ENCODE data around the gene PSAPL1.

The PSAPL1 gene

DNA sequence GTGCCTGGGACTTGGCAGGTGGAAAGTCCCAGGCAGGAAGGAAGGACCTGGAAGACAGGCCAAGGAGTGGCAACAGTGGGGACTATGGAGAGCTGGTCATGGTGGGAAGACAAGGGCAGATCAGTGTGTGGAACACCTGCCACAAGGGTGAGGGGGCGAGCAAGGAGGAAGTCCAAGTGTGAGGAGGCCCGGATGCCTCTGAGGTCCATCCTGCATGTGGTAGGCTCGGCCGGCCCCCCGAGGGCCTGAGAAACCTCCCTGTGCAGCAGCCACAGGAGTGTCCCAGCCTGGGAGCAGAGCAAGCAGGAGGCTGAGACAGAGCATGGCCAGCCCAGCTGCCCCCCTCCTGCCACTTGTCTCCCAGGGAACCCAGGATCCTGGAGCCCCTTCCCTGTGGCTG lies 40.5 kb upstream of the PSAPL1 start:
- TF ChIP-seq, protein P1, sequence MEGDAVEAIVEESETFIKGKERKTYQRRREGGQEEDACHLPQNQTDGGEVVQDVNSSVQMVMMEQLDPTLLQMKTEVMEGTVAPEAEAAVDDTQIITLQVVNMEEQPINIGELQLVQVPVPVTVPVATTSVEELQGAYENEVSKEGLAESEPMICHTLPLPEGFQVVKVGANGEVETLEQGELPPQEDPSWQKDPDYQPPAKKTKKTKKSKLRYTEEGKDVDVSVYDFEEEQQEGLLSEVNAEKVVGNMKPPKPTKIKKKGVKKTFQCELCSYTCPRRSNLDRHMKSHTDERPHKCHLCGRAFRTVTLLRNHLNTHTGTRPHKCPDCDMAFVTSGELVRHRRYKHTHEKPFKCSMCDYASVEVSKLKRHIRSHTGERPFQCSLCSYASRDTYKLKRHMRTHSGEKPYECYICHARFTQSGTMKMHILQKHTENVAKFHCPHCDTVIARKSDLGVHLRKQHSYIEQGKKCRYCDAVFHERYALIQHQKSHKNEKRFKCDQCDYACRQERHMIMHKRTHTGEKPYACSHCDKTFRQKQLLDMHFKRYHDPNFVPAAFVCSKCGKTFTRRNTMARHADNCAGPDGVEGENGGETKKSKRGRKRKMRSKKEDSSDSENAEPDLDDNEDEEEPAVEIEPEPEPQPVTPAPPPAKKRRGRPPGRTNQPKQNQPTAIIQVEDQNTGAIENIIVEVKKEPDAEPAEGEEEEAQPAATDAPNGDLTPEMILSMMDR (IDR thresholded peaks at IDR 0.05; ENCODE audit: control insufficient read depth, extremely low read depth, insufficient read depth): no peak
- no peak for DNase-seq (ENCODE audit: low read depth)

DNA sequence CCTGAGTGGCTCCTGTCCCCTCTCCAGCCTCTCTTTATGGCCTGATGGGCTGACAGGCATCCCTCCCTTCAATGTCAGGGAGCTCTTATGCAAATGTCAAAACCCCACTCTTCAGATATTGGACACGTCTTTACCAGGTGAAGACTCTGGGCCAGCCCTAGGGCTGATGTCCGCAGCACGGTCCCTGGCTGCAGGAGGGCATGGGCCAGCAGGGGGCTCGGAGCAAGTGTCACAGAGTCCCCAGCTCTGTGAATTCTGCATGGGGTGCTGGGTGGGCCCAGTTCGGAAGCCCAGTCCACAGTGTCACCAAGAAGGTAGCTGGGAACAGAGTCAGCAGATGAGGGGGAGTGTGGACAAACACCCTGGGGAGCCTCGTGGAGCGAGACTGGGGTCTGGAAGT lies 39.6 kb upstream of the PSAPL1 start:
- TF ChIP-seq, protein P1 (IDR thresholded peaks at IDR 0.05; ENCODE audit: control insufficient read depth, extremely low read depth, insufficient read depth): no peak
- DNase-seq (ENCODE audit: low read depth): no peak
- no peak overlapping the region for H3K4me3 ChIP-seq (ENCODE audit: low read depth, low read length)

More for the DNA sequence above, 40.5 kb upstream of the PSAPL1 start:
- no peak overlapping the region for H3K4me3 ChIP-seq (ENCODE audit: low read depth, low read length)

DNA sequence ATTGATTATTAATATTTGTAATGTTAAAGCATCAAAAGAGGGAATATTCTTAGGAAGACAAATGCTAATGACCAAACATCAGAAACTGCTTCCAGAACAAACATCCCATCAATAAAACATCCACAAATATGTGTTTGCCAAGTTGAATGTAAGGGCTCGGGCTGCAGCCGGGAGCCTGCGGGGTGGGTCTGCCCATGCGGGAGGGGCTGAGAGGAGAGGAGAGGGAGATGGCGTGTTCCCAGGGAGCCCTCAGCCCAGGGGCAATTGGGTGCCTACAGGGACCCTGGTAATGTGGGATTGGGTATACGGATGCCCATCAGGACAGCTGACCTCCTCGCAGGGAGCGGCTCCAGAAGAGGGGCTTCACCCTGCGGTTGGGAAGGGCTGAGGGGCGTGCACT lies 38.4 kb upstream of the PSAPL1 start:
- TF ChIP-seq, protein P1 (IDR thresholded peaks at IDR 0.05; ENCODE audit: control insufficient read depth, extremely low read depth, insufficient read depth): no peak
- no peak for DNase-seq (ENCODE audit: low read depth)
- H3K4me3 ChIP-seq (ENCODE audit: low read depth, low read length): no peak overlapping the region

DNA sequence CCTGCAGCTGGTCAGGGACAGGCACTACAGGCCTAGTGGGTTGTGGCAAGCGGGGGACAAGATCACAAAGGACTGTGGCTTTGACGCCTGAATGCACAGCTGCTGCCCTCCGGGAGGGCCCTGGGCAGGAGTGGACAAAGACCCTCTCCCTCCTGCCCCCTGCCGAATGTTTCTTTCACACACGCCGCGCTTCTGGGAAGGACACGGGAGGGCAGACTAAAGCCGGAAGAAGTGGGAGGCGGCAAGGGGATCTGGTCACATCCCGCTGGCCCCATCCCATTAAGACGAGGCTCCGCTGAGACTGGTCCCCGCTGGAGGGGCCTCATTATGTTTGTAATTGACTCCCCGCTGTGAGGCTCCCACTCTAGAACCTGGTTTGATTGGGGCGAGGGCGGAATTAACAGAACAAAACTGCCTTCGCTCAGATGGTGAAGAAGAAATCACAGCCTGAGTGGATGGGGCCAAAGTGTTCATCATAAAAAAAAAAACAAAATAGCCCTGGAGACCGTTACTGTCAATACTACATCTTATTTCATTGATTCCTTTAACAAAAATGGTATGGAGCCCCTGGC lies 37.8 kb upstream of the PSAPL1 start:
- TF ChIP-seq, protein P1 (IDR thresholded peaks at IDR 0.05; ENCODE audit: control insufficient read depth, extremely low read depth, insufficient read depth): no peak
- DNase-seq (ENCODE audit: low read depth): no peak
- no peak overlapping the region for H3K4me3 ChIP-seq (ENCODE audit: low read depth, low read length)

DNA sequence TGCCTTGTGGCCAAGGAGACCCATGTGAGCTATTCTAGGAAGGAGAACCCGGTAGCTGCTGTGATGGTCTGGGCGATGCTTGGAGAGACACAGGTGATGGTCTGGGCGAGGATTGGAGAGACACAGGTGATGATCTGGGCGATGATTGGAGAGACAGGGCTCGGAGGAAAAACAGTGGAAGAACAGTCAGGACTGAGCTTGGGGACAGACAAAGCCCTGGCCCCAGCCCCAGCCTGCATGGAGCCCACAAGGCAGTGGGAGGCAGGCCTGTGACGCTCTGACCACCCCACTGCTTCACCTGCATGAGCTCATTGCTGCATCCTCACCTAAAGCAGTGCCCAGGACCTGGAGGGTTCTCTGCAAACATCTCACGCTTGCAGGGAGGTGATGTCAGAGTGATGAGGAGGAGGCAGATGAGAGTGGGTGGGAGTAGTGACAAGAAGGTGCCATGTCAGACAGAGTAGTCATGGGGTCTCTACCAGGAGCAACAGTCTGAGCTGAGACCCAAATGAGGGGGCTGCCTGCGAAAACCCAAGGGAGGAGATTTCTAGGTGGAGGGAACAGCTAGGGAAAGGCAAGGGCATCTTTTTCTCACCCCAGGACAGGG lies 35.9 kb upstream of the PSAPL1 start:
- TF ChIP-seq, protein P1 (IDR thresholded peaks at IDR 0.05; ENCODE audit: control insufficient read depth, extremely low read depth, insufficient read depth): no peak
- no peak for DNase-seq (ENCODE audit: low read depth)
- H3K4me3 ChIP-seq (ENCODE audit: low read depth, low read length): no peak overlapping the region

DNA sequence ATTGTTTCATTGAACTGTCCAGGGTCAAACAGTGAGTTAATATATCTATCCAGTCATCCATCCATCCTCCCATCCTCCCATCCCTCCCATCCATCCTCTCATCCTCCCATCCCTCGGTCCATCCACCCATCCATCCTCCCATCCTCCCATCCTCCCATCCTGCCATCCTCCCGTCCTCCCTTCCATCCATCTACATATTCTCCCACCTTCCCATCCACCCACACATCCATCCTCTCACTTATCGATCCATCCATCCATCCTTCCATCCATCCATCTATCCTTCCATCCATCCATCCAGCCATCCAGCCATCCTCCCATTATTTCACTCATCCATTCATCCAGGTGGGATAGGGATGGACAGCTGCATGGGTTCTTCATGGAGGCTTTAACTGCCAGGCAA lies 35.4 kb upstream of the PSAPL1 start:
- no peak overlapping the region for H3K4me3 ChIP-seq (ENCODE audit: low read depth, low read length)
- TF ChIP-seq, protein P1 (IDR thresholded peaks at IDR 0.05; ENCODE audit: control insufficient read depth, extremely low read depth, insufficient read depth): no peak
- no peak for DNase-seq (ENCODE audit: low read depth)

DNA sequence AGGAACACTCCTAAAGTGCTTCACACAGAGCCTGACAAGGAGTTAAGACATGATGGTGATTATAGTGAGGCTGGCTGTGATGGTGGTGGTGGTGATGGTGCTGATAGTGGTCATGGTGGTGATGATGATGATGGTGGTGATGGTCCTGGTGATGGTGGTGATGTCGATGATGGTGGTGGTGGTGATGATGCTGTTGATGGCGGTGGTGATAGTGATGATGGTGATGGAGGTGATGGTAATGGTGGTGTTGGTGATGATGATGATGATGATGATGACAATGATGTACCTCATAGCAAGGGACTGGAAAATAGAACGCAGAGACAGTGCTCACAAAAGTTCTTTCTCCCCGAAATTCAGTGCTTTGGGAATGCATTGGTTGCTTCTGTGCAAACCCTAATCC lies 34.3 kb upstream of the PSAPL1 start:
- TF ChIP-seq, protein P1 (IDR thresholded peaks at IDR 0.05; ENCODE audit: control insufficient read depth, extremely low read depth, insufficient read depth): no peak
- DNase-seq (ENCODE audit: low read depth): no peak
- no peak overlapping the region for H3K4me3 ChIP-seq (ENCODE audit: low read depth, low read length)

All from LNCaP clone FGC (cell line).